LoVo (cell line): Measurements from ENCODE around the gene UTF1.

Source experiments
- DNase-seq: peaks from one replicate; pipeline ENCODE4 v3.0.0-alpha.2; 2016; ENCODE audit warnings: low spot score

UTF1 gene

GRCh38 chr10:133279326-133280226 is 49.6 kb downstream of the UTF1 start:
- DNase-seq, result no peak

- DNase-seq, result no peak
These were observed 50.5 kb downstream of the UTF1 start for GRCh38 chr10:133280391-133281059.

GRCh38 chr10:133281084-133281483 is 51.1 kb downstream of the UTF1 start:
- no peak for DNase-seq
